Mucosa of descending colon (tissue), 3 donors: ENCODE results near the gene ZNF674. TPM values are rescaled to one million over a fixed set of nuclear protein-coding genes. Genes with fewer than 3 reads are reported as not detected.

Source experiments
- ATAC-seq: fragments of 200-7000 bp; cut with Tn5 transposase; one replicate; pipeline ENCODE4 v1.9.1; 2020; ENCODE audit warnings: mild to moderate bottlenecking, moderate library complexity
- DNase-seq, 3 donors: peaks; one replicate each; pipeline ENCODE4 v3.0.0-alpha.2; 2020
- H3K36me3 ChIP-seq: fragments of 200-600 bp; one replicate; pipeline ENCODE4 v1.8.0; 2021; ENCODE audit warnings: low read depth, mild to moderate bottlenecking
- H3K4me1 ChIP-seq: fragments of 200-600 bp; one replicate; pipeline ENCODE4 v1.8.0; 2021; ENCODE audit warnings: low read depth, mild to moderate bottlenecking
- H3K4me3 ChIP-seq: fragments of 200-600 bp; one replicate; pipeline ENCODE4 v1.8.0; 2021; ENCODE audit warnings: mild to moderate bottlenecking
- H3K9me3 ChIP-seq: fragments of 200-600 bp; one replicate; pipeline ENCODE4 v1.8.0; 2021; ENCODE audit warnings: mild to moderate bottlenecking
- CTCF ChIP-seq: fragments of 200-600 bp; IDR thresholded peaks from one replicate; pipeline ENCODE4 v1.8.0; 2022; ENCODE audit warnings: antibody characterized with exemption, mild to moderate bottlenecking
- intact Hi-C, 2 donors: fragments of 100-400 bp; cut with DNase I in 1 of 2; cut with micrococcal nuclease in 1 of 2; formaldehyde crosslinking; loops; one replicate each; pipeline versions ENCODE4 v1.11.0 to v1.11.1; 2022; cut with DNase I, micrococcal nuclease
- total RNA-seq, 3 donors: library from RNA; stranded (reverse); fragmentation: NEBNext Ultra II Directional in 2 of 3; extraction: Animal tissue kit (Norgen Biotek cat#: 25700) in 2 of 3; gene quantifications; one replicate each; pipeline versions ENCODE4 v1.2.1 to v1.2.4, GENCODE V29; 2021 to 2023
- donor health status: DM: no; HTN: no; CAD: no; lungs with moderate emphysema.
- donor health status: DM: no; HTN: no; CAD: no.
- donor health status: DM: no; HTN: yes; CAD: no.

Gene ZNF674
- total RNA-seq, 3 donors from 2014 or later, result 4.7 to 6.6 (median 5.8) TPM

DNA sequence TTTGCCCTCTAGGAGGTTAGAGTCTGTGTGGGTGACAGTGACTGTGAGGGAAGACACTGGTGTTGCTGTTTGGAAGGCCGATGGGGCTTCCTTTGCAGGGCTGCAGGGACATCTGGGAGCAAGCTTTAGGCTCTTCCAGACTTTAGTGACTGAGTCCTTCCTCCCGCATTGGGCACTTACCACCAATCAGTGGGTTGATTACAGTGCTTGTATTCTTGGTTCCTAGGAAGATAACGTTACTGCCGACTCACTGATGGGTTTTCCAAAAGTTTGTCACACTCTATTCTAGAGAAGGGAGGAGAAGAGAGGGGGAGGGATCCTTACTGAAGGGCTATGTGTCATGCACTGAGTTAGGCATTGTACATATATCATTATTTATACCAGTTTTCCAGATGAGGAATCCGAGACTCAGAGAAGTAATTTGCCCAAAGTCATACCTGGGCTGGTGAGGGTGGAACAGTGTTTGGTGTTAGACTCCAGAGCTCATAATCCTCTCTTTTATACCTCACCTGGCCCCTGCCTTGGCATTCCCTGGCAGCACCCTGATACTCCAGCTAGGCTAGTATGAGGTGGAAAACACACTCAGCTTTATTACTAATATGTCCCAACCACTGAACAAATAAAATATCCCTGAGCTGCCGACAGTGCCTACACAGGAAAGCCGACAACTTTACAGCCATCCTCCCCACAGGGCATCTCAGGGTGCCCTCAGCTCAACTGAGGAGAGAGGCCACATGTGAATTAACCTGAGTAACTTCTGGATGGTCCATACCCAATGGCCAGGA lies 32.2 kb upstream of the ZNF674 start:
- Histone ChIP-seq H3K4me1 (peaks cover 7% of the 10 kb centered on the region), H3K36me3 (no peaks in the 10 kb centered on the region), H3K4me3 (no peak overlapping the region), H3K9me3 (no peaks in the 10 kb centered on the region)
- intact Hi-C loops, result no loop called here
- TF ChIP-seq CTCF, result no peak
- ATAC-seq (no peak), DNase-seq (no peak)

DNA sequence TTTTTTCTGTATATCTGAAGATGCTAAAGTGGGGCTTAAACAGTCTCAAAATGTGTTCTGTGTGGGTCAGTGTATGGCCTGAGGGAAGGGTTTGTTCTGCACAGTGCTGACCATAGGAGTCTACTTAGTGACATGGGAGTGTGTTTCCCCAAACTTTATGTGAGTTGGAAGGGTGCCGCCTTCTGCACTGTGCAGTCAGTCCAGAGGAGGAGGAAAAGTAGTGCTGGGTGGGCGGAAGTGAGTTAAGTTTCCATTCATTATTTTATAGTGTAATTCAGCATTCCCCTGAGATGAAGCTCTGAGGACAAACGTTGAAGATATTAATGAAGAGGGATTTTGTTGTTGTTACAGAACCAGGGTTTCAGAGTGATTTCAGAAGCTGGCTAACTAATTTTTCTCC lies 31.2 kb upstream of the ZNF674 start:
- Histone ChIP-seq H3K4me3 (no peak overlapping the region), H3K9me3 (no peaks in the 10 kb centered on the region), H3K36me3 (no peaks in the 10 kb centered on the region), H3K4me1 (peaks cover 7% of the 10 kb centered on the region)
- TF ChIP-seq CTCF, result no peak
- intact Hi-C loops, result no loop called here
- DNase-seq, result no peak
- ATAC-seq, result no peak

- ATAC-seq (no peak), DNase-seq (no peak)
- Histone ChIP-seq H3K9me3 (no peaks in the 10 kb centered on the region), H3K4me1 (peaks cover 7% of the 10 kb centered on the region), H3K36me3 (no peaks in the 10 kb centered on the region), H3K4me3 (no peak overlapping the region)
- no peak for TF ChIP-seq CTCF
- intact Hi-C loops, result no loop called here
These were observed 30.8 kb upstream of the ZNF674 start for GRCh38 chrX:46575991-46576392.

- Histone ChIP-seq H3K4me1 (peaks cover 7% of the 10 kb centered on the region), H3K4me3 (no peak overlapping the region), H3K36me3 (no peaks in the 10 kb centered on the region), H3K9me3 (no peaks in the 10 kb centered on the region)
- ATAC-seq (no peak), DNase-seq (no peak)
- TF ChIP-seq CTCF, result no peak
- intact Hi-C loops, result no loop called here
These were observed 30.4 kb upstream of the ZNF674 start for GRCh38 chrX:46575586-46575985.

GRCh38 chrX:46574774-46575381 lies 29.7 kb upstream of the ZNF674 start:
- Histone ChIP-seq H3K4me3 (no peak overlapping the region), H3K36me3 (no peaks in the 10 kb centered on the region), H3K4me1 (peaks cover 7% of the 10 kb centered on the region), H3K9me3 (no peaks in the 10 kb centered on the region)
- intact Hi-C loops, result no loop called here
- DNase-seq (peak; percentile 15 to 52 (median 37)), ATAC-seq (peak; percentile 21)
- TF ChIP-seq CTCF, result no peak
